HG03097 (cell line): ENCODE data around the gene CHMP6.

Source experiments
- ATAC-seq: cut with Tn5 transposase; IDR thresholded peaks from one replicate; pipeline ENCODE4 v1.9.1; 2021; ENCODE audit not compliant: unreplicated experiment, low FRiP score

Gene CHMP6

GRCh38 chr17:80956321-80957190 is 35.1 kb upstream of the CHMP6 start:
- no peak for ATAC-seq

GRCh38 chr17:80957461-80957941 is 34.1 kb upstream of the CHMP6 start:
- no peak for ATAC-seq

- ATAC-seq = no peak
Observed at GRCh38 chr17:80959330-80960036, 32.2 kb upstream of the CHMP6 start.

- ATAC-seq = no peak
Observed at GRCh38 chr17:80960037-80960796, 31.4 kb upstream of the CHMP6 start.

- ATAC-seq = no peak
Observed at GRCh38 chr17:80960797-80961452, 30.7 kb upstream of the CHMP6 start.

- ATAC-seq = no peak
Observed at GRCh38 chr17:80961541-80962330, 29.9 kb upstream of the CHMP6 start.

- no peak for ATAC-seq
Observed at GRCh38 chr17:80962356-80963329, 29.0 kb upstream of the CHMP6 start.

- ATAC-seq = no peak
Observed at GRCh38 chr17:80963812-80964543, 27.7 kb upstream of the CHMP6 start.

- no peak for ATAC-seq
Observed at GRCh38 chr17:80964544-80964856, 27.1 kb upstream of the CHMP6 start.

GRCh38 chr17:80964859-80965580 is 26.6 kb upstream of the CHMP6 start:
- ATAC-seq = no peak

GRCh38 chr17:80965606-80966005 is 26.0 kb upstream of the CHMP6 start:
- no peak for ATAC-seq

GRCh38 chr17:80967404-80967872 is 24.2 kb upstream of the CHMP6 start:
- no peak for ATAC-seq

GRCh38 chr17:80968602-80969029 is 23.0 kb upstream of the CHMP6 start:
- ATAC-seq = no peak

- no peak for ATAC-seq
Observed at GRCh38 chr17:80969030-80969673, 22.5 kb upstream of the CHMP6 start.

GRCh38 chr17:80969674-80970043 is 22.0 kb upstream of the CHMP6 start:
- no peak for ATAC-seq

- ATAC-seq = no peak
Observed at GRCh38 chr17:80970044-80970761, 21.4 kb upstream of the CHMP6 start.
